CD4-positive, alpha-beta T cell treated with Interleukin-10 for 1 hour (primary cell): ENCODE results near the gene MAGT1.
"Not testable (repeated sequence)": the region's sequence is repeated elsewhere in the genome, so short reads cannot be mapped to it uniquely, and the experiment has no call there.

Source experiments
- DNase-seq: peaks from one replicate; pipeline ENCODE4 v3.0.0-alpha.2; 2020

MAGT1 gene

DNA sequence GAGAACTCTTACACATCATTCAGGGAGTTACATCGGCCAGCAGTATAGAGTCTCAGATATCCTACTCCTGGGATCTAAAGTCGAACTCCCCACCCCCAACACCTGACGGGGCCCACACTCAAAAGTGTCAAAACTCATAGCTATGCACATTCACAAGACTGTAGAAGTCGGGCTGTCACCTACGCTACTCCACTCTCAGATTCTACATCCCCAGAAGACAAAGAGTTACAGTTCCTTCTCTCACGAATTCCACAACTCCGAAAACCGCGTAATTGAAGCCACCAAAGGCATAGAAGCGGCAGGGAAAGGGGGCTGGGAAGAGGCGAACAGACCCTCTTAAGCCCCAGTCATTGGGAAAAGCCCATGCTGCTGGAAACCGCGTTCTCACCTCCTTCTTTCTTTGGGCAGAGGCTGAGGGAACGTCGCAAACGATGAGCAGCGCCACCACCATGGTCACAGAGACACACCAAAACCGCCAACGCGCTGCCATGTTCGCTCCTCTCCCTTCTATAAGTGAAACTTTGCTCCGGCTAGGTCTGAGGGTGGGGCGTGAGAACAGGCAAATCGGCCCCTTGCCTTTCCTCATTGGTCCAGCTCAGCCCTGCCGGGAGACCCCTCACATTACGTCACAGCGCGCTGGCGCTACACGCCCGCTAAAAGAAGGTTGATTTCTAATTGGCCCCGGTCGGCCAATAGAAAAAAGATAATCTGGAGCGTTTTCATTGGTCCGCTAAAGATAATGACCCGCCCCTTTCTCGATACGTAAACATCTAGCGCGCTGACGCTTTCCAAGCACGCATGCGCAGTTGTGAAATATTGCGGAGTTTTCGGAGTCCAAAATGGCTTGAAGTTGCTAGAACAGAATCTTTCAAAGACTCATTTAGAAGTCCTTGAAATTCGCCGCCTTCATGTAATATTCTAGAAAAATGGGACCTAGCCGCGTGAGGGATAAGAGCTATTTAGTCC lies at the start of gene MAGT1:
Gene MAGT1, minus strand, starts transcription at position 515 of the 966 bp plus-strand sequence. Its CDS starts 25 bp downstream, at position 490.
- DNase-seq, result peak; percentile 96

DNA sequence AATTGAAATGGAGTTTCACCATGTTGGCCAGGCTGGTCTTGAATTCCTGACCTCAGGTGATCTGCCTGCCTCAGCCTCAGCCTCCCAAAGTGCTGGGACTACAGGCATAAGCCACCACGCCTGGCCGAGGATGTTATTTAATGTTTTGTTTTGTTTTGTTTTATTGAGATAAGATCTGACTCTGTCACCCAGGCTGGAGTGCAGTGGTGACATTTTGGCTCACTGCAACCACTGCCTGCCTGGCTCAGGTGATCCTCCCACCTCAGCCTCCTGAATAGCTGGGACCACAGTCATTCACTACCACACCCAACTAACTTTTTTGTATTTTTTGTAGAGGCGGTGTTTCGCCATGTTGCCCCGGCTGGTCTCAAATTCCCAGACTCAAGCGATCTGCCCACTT lies 49.8 kb upstream of the MAGT1 start:
- DNase-seq, result not testable (repeated sequence)

DNA sequence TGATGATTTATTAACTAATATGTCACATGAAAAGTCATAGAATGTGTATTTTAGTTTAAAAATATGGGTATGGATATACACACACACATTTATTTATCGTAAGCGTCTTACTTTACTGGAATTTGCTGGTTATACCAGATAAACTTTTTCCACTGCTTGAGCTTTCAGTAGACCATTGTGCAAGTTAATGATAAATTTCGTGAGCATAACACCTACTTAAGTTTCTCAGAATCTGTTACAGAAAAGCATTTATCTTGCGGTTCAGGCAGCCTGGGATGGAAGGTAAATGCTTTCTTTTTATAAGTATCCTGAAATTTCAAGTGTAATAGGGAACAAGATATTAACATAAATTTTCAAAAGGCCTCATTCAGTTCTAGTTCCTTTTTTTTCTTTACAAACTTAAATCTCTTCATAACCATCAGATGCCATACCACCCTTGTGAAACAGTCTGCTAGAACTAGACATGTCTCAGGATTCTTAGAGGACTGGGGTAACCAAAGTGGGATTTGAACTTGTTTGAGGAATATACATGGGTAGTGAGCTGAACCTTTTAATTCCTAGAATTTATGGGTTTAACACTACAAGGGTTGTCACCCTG lies 42.9 kb upstream of the MAGT1 start:
- no peak for DNase-seq

DNA sequence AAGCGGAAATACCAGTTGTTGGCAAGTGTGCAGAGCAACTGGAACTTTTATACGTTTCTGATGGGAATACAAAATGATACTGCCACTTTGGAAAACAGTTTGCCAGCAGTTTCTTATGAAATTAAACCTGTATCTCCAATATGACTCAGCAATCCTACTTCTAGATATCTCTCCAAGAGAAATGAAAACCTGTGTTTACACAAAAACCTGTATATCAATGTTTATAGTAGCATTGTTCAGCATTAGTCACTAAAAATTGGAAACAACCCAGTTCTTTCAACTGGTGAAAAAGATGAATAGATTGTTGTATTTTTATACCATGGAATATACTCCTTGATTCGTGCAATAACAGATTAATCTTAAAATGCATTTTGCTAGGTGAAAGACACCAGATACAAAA lies 42.1 kb upstream of the MAGT1 start:
- DNase-seq, result no peak

DNA sequence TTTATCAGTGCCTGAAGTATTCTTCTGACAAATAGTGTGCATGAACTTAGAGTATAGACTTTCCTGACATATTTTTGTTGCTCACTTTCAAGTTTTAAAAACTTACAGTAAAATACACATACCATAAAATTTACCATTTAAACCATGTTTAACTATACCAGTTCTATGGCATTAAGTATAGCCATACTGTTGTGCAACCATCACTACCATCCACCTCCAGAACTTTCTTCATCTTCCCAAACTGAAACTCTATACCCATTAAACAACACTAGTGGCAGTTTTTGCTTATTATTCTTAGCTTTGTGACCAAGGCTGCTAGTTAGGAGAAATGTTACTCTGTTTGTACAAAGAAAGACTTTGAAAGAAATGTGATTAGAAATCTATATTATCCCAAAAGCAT lies 41.1 kb upstream of the MAGT1 start:
- no peak for DNase-seq

DNA sequence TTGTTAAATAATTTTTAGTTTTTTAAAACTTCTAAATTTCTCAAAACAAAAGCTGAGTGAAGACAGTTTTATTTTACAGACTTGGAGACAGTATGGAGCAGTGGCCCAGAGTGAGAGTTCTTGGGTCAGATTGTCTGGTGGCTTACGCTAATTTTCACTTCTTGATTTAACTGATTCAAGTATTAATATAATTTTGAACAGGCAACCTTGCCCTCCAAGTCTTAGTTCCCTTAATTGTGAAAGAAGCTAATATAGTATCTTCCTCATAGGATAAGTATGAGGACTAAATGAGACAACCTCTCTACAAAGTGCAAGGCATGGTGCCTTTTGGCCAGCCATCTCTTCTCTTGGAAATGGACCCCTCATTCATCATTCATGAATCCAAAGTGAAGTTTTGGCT lies 40.7 kb upstream of the MAGT1 start:
- DNase-seq, result no peak

DNA sequence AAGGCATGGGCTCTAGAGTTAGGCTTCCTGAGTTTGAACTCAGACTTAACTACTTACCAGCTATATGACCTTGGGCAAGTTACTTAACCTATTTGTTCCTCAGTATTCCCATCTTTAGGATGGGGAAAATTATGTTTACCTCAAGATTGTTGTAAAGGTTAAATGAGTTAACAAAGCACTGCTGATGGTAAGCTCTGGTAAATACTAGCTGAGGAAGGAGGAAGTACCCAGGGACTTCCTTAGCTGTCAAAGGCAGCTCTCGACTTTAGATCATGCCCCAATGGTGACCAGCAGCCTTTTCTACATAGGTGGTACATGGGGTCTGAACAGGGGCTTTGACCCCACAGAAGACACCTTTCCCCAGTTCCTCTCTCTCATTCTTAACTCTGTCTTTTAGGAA lies 35.3 kb upstream of the MAGT1 start:
- DNase-seq, result no peak

DNA sequence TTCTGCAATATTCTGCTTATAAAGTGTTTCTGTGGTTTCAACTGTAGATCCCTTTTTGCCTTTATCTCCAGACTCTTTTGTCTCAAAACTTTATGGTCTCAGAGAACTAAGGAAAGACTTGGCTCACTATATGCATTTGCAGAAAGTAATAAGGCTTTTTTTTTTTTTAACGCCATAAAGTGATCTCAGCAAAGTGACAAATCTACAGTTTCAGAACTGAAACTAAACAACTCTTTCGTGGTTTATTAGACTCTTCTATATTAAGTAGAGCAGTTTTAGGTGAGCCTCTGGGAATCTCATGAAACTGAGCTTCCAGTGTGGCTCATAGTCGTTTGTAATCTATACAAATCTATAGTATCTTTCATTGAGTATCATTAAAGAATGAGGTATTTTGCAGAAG lies 30.5 kb upstream of the MAGT1 start:
- no peak for DNase-seq

DNA sequence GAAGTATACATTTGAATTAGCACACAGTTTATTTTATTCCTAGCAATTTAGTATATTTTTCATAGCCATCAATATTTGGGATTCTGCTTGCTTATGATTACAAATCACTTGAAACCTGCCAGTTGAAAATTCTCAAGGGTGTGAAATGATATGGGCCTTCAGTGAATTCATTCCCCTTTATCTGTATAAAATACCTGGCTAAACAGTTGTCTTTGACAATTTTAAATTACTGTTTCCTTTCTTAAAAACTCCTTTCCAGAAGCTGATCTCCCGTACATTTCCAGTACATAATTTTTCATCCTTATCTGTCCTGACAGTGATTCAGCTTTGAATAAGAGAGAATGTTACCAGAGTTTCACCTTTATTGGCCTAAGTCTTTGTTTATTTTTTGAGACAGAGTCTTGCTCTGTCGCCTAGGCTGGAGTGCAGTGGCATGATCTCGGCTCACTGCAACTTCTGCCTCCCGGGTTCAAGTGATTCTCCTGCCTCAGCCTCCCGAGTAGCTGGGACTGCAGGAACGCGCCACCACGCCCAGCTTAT lies 29.2 kb upstream of the MAGT1 start:
- no peak for DNase-seq

DNA sequence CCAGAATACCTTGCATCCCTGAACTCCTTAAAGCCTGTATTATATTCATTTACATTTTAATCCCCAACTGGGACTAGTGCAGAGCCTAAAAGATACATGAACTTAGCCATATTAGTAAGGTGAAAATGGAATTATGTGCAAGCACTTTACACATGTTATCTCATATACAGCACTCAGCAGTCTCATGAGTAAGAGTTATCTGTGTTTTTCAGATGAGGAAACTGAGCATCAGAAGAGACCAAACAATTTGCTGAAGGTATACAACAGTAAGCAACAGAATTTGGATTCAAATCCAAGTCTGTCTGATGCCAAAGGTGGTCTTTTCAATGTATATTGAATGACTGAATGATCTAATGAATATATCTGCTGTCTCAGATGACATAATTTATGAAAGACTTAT lies 27.6 kb upstream of the MAGT1 start:
- DNase-seq, result no peak

DNA sequence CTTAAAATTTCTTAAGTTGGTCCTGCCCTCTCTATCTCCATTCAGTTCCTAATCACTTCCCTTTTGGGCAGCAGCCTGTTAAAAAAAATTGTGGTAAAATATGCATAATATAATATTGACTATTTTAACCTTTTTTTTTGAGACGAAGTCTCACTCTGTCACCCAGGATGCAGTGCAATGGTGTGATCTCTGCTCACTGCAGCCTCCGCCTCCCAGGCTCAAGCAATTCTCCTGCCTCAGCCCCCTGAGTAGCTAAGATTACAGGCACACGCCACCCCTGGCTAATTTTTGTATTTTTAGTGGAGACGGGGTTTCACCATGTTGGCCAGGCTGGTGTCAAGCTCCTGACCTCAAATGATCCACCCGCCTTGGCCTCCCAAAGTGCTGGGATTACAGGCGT lies 24.1 kb upstream of the MAGT1 start:
- not testable (repeated sequence) for DNase-seq

DNA sequence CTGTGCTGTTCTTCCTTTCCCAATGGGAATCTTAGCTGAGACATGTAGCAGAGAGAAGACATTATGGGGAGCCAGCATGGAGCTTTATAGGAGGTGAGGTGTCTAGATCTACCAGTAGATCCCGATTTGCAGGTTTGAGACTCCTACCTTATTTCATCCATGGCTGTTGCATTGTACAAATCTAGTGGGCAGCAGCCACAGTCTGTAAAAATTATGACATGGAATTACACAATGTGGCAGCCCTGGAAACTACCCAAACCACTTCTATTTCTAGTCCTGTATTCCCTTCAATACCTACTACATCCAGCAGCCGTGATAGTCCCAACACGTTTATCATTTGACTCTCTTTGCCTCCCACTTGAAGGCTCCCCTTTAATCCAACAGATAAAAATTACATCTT lies 23.3 kb upstream of the MAGT1 start:
- no peak for DNase-seq

DNA sequence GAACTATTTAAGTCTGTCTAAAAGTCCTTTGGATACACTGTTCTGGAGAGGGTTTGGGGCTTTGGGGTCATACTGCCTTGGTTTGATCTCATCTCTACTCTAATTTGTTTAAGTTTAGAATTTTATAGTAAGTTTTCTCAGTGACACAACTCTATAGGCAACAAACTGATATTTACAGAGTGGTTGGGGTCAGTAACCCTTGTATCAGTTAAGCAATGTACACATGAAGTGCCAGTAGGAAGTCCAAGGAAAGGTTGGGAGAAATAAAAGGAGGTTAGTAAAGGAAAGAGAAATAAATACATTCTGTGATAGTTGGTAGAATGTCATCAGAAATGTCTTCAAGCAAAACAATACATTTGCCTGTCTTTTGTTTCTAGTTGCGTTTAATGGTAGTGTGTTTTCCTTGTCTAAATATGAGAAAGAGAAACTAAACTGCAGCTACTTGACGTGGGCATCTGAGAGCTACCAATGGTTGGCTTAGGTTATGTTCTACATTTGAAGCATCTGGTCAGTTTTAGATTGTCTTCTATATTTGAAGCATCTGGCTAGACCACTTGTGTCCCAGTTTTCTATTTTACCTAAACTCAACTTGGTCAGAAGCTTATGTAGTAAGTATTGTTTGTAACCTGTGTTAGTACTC lies 22.2 kb upstream of the MAGT1 start:
- DNase-seq, result no peak

DNA sequence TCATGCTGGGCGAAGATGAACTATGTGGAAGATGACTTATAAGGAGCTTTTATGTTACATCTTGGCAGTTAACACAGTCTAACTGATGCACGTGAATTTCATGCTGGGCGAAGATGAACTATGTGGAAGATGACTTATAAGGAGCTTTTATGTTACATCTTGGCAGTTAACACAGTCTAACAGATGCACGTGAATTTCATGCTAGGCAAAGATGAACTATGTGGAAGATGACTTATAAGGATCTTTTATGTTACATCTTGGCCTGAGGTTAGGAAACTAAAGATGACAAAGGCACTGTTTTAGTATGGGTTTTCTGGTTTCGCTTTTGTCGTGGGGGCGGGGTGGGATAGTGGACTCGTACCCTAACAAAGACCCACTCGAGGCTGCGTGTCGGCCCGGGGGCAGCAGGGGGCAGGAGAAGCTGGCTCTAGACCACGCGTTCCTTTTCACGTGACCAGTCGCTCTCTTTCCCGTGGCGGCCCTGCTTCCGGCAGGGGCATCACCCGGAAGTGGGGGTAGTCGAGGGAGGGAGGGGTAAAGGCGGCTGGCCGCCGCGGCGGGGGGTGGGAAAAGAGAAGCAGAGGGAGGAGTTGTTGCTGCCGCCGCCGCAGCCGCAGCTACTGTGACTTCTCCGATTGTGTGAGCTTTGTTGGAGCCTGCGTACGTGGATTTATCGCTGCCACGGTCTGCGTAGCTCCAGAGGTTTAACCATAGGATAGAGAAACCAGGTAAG lies 15.0 kb upstream of the MAGT1 start, which contains the start of gene ATP7A:
Gene ATP7A, plus strand, starts transcription at position 586 of the 733 bp plus-strand sequence. CDS start 60,949 bp downstream, outside the sequence.
- peak; percentile 94 for DNase-seq

DNA sequence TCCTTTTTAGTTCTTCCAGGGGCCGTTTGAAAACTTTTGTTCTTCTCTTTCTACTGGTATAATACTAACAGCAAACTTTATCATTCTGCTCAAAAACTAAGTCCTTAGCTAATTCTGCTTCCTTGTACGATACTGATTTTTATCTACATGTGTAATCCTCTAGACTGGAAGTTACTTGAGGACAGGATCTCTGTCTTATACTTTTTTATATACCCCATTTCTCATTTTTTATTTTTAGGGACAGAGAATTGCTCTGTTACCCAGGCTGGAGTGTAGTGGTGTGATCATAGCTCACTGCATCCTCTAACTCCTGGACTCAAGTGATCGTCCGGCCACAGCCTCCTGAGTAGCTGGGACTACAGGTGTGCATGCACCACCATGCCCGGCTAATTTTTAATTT lies 6.3 kb upstream of the MAGT1 start:
- DNase-seq, result no peak

DNA sequence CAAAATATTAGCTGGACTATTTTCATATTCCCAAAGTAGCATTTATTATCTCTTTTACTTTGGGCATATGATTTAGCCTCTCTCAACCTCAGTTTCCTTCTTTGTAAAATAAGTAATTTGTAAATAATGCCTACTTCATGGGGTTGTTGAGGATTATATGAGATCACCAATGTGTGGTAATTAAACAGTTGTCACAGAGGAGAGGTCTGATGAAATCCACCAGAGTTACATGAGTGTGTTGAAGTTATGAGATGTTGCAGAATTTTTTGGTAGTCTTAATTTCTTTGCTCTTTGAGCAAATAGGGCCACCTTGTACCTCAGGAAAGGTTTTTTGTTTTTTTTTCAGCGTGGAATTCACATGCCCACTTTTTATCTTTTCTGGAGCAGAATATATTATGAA lies 5.5 kb upstream of the MAGT1 start:
- DNase-seq, result no peak

DNA sequence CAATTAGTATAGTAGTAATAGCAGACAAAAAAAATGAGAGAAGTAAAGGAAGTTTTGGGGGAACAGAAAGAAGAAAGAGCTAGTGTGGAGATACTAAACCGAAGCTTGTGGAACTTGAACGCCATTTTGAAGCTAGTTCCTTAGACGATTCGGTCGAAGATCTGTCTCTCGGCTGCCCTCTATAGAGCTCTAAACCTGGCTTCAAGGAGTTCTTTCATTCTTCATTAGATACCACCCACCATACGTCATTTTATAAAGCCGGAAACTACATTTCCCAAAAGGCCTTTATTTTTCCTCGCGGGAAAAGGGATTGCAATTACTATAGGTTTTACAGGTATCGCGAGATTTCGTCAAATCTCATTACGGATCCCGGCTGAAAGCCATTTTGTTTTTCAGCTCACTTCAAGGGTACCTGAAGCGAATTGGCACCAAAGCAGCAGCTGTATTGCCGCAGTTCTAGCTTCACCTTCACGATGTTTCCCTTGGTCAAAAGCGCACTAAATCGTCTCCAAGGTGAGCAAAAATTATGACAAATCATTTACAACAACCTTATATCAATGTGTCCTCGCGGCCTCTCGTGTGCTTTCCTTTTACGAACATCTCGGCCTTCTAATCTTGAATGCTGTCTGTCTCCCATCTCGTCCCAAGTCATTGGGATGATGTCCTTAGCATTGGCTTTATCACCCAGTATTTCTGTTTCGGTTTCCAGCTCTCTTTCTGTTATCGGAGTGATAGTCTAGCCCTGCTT lies 4.0 kb upstream of the MAGT1 start, which contains the start of gene COX7B:
Gene COX7B, plus strand, starts transcription at position 388 of the 748 bp plus-strand sequence. Its CDS starts 86 bp downstream, at position 474.
- peak; percentile 94 for DNase-seq

DNA sequence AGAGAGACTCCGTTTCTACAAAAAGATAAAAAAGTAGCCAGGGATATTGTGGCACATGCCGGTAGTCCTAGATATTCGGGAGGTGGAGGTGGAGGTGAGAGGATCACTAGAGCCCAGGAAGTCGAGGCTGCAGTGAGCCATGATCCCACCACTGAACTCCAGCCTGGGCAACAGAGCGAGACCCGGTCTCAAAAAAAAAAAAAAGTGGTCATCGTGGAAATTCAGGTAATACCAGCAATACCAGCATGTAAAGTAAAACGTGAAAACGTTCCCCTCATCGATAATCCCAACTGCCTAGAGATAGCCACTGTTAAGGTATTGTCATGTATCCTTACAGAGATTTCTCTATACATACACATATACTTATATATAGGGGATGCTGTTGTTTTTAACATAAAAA lies 1.5 kb downstream of the MAGT1 start:
- DNase-seq, result no peak

DNA sequence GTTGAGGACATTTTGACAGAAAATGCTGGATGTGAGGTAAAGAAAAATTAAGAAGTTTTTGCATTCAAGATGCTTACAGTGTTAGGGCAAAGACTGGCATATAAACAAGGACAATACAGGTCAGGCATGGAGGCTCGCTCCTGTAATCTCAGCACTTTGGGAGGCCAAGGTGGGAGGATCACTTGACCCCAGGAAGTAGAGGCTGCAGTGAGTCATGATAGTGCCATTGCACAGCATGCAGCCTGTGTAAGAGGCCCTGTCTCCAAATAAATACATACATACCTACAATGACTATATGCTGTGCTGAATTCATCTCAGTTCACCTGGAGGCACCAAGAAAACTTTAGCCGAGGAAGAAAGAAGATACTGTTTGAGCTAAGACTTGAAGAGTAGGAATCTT lies 2.3 kb downstream of the MAGT1 start:
- DNase-seq, result no peak

DNA sequence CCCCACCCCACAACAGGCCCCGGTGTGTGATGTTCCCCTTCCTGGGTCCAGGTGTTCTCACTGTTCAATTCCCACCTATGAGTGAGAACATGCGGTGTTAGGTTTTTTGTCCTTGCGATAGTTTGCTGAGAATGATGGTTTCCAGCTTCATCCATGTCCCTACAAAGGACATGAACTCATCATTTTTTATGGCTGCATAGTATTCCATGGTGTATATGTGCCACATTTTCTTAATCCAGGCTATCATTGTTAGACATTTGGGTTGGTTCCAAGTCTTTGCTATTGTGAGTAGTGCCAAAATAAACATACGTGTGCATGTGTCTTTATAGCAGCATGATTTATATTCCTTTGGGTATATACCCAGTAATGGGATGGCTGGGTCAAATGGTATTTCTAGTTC lies 13.8 kb downstream of the MAGT1 start:
- DNase-seq, result not testable (repeated sequence)

DNA sequence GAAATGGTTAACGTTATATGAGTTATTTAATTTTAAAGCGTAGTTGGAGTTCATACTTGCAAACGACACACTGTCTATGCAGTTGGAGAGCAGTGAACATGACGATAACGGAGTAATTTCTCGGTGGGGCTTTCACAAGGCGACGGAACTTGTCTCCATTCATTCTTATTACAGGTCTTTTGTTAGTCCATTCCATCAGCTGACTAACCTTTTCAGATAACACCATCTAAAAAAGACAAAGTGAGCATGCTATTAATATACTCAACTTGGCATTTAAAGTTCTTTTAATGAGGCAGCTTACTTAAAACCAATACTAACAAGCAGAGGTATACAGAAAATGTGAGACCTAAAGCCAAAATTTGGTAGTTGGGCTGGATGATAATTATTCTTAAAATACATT lies 19.9 kb downstream of the MAGT1 start:
- no peak for DNase-seq

DNA sequence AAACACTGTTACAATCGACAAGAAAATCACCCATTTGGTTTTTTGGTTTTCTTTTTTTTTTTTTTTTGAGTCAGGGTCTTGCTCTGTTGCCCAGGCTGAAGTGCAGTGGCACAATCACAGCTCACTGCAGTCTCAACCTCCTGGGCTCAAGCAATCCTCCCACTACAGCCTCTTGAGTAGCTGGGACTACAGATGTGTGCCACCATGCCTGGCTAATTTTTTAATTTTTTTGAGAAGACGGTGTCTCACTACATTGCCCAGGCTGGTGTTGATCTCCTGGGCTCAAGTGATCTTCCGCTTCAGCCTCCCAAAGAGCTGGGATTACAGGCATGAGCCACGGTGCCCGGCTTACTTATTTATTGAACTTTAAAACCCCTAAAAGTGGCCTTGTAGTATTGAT lies 63.7 kb downstream of the MAGT1 start:
- not testable (repeated sequence) for DNase-seq
